Measurements from ENCODE around the gene SPTLC3. TPM values are rescaled to one million over a fixed set of nuclear protein-coding genes. Genes with fewer than 3 reads are reported as not detected.

SPTLC3 gene
- total RNA-seq, 1 experiment from 2014 or later, result 0.03 TPM

- ChIA-PET CTCF (no interaction called here), POLR2A (no interaction called here)
- BruUV-seq (replicated peaks), result no TSS peak
- ATAC-seq, result no peak
- DNase-seq (ENCODE audit: low read depth, low spot score), result no peak
- intact Hi-C loops (cut with micrococcal nuclease; ENCODE audit: unreplicated experiment) (no loop called here), in situ Hi-C loops (cut with HindIII; ENCODE audit: low pct_unique_long_range_greater_than_20kb, low sequenced_read_pairs) (no loop called here)
- Histone ChIP-seq H3K36me3 (ENCODE audit: control insufficient read depth, insufficient read depth, low read length) (no peaks in the 10 kb centered on the region), H3K27ac (ENCODE audit: low read length) (no peak overlapping the region), H3K4me3 (ENCODE audit: low read depth in 2 of 2, low read length in 2 of 2) (no peak overlapping the region), H3K27me3 (ENCODE audit: control insufficient read depth, insufficient read depth, low read length) (no peaks in the 10 kb centered on the region), H3K9me3 (ENCODE audit: control insufficient read depth, insufficient read depth, low read depth, low read length) (no peaks in the 10 kb centered on the region), H3K4me1 (ENCODE audit: control insufficient read depth, insufficient read depth, low read length) (no peaks in the 10 kb centered on the region)
- TF ChIP-seq REST (IDR thresholded peaks at IDR 0.05; ENCODE audit: insufficient read depth in 1 of 2, low read depth in 2 of 2, low read length in 1 of 2) (no peak), TCF7L2 (IDR thresholded peaks at IDR 0.05; ENCODE audit: low read depth, low read length) (no peak), CTCF (IDR thresholded peaks at IDR 0.05) (no peak), SIN3A (IDR thresholded peaks at IDR 0.05; ENCODE audit: borderline replicate concordance, insufficient read depth, low read depth, low read length) (no peak), POLR2AphosphoS5 (IDR thresholded peaks at IDR 0.05; ENCODE audit: low read depth, low read length) (no peak)
Measured at GRCh38 chr20:13031751-13032150, 23.0 kb downstream of the SPTLC3 start.

GRCh38 chr20:13034115-13034514 is 25.3 kb downstream of the SPTLC3 start:
- intact Hi-C loops (cut with micrococcal nuclease; ENCODE audit: unreplicated experiment) (no loop called here), in situ Hi-C loops (cut with HindIII; ENCODE audit: low pct_unique_long_range_greater_than_20kb, low sequenced_read_pairs) (no loop called here)
- Histone ChIP-seq H3K4me3 (ENCODE audit: low read depth in 2 of 2, low read length in 2 of 2) (no peak overlapping the region), H3K27ac (ENCODE audit: low read length) (no peak overlapping the region), H3K4me1 (ENCODE audit: control insufficient read depth, insufficient read depth, low read length) (no peaks in the 10 kb centered on the region), H3K36me3 (ENCODE audit: control insufficient read depth, insufficient read depth, low read length) (no peaks in the 10 kb centered on the region), H3K27me3 (ENCODE audit: control insufficient read depth, insufficient read depth, low read length) (no peaks in the 10 kb centered on the region), H3K9me3 (ENCODE audit: control insufficient read depth, insufficient read depth, low read depth, low read length) (no peaks in the 10 kb centered on the region)
- CTCF ChIA-PET, result no interaction called here
- POLR2A ChIA-PET, result no interaction called here
- ATAC-seq (no peak), DNase-seq (ENCODE audit: low read depth, low spot score) (no peak)
- TF ChIP-seq SIN3A (IDR thresholded peaks at IDR 0.05; ENCODE audit: borderline replicate concordance, insufficient read depth, low read depth, low read length) (no peak), REST (IDR thresholded peaks at IDR 0.05; ENCODE audit: insufficient read depth in 1 of 2, low read depth in 2 of 2, low read length in 1 of 2) (no peak), TCF7L2 (IDR thresholded peaks at IDR 0.05; ENCODE audit: low read depth, low read length) (no peak), CTCF (IDR thresholded peaks at IDR 0.05) (no peak), POLR2AphosphoS5 (IDR thresholded peaks at IDR 0.05; ENCODE audit: low read depth, low read length) (no peak)
- BruUV-seq (replicated peaks), result no TSS peak
